OCI-LY3 (cell line): ENCODE data around the gene CLEC4F.

Experiments used
- EZH2phosphoT487 ChIP-seq: fragments of 200-600 bp; shearing (Covaris generic); IDR thresholded peaks from 2 replicates; pipeline ENCODE4 v1.6.1; 2018; ENCODE audit warnings: antibody characterized with exemption, mixed run types, low read depth
- TF ChIP-seq, protein P1 (sequence below): fragments of 200-600, 300-600 bp; sonication (generic); IDR thresholded peaks from 2 replicates; pipeline ENCODE4 v1.5.1; 2014; ENCODE audit warnings: antibody characterized with exemption, low read length, low read depth

DNA sequence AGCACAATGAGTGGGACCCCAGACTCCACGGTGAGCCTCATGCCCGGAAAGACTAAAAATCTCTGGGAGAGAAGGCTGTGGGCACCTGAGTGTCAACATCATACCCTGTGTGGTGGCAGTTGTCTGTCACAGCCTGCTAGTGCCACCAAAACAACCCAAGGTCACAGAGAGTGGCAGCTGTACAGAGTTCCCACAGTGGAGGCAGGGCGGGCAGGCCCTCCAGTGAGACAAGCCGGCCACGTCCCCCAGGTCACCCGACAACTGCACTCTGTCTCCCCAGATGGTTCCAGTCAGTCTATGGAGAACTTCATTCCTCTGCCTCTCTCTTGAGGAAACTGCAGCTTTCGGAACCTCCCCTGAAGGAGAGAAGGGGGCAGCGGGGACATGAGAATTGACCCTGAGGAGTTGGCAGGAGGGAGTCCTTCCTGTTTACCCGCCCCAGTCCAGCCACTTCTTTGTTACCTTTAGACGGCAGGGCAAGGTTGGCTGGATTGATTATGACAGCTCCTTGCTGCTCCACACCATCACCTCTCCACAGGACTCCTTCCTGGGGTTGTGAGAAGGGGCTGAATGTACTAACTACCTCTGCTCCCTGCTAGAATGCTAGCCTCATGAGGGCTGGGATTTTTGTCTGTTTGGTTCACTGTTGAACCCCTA is 18.7 kb downstream of the CLEC4F start:
- TF ChIP-seq, protein P1, sequence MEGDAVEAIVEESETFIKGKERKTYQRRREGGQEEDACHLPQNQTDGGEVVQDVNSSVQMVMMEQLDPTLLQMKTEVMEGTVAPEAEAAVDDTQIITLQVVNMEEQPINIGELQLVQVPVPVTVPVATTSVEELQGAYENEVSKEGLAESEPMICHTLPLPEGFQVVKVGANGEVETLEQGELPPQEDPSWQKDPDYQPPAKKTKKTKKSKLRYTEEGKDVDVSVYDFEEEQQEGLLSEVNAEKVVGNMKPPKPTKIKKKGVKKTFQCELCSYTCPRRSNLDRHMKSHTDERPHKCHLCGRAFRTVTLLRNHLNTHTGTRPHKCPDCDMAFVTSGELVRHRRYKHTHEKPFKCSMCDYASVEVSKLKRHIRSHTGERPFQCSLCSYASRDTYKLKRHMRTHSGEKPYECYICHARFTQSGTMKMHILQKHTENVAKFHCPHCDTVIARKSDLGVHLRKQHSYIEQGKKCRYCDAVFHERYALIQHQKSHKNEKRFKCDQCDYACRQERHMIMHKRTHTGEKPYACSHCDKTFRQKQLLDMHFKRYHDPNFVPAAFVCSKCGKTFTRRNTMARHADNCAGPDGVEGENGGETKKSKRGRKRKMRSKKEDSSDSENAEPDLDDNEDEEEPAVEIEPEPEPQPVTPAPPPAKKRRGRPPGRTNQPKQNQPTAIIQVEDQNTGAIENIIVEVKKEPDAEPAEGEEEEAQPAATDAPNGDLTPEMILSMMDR = no peak
- TF ChIP-seq EZH2phosphoT487 = no peak
